Left hindlimb (tissue), 1 donor: ENCODE results near the gene C5orf58.

Experiments
- DNase-seq: peaks from one replicate; pipeline ENCODE4 v3.0.0-alpha.2; 2018

The C5orf58 gene

DNA sequence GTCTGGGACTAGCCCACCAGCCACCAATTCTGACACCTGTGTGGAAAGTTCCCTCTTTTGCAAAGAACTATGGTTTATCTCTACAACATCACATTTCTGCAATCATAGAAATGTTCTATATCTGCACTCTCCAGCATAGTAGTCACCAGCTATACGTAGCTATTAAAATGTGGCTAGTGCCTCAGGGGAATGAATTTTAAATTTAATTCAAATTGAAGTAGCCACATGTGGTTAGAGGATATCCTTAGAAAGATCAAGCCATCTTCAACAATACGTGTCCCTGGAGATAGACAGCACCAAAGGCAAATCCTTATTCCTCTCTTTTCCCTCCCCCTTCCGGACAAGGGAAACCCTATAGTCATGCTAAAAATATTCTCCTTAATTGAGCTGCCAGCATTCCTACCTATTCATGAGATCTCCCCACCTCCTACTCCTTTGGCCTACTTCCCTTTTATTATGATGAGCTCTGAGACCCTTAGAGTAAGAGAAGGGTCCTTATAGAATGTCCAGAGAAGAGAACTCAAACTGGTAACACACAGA lies 53.7 kb downstream of the C5orf58 start:
- DNase-seq = no peak

DNA sequence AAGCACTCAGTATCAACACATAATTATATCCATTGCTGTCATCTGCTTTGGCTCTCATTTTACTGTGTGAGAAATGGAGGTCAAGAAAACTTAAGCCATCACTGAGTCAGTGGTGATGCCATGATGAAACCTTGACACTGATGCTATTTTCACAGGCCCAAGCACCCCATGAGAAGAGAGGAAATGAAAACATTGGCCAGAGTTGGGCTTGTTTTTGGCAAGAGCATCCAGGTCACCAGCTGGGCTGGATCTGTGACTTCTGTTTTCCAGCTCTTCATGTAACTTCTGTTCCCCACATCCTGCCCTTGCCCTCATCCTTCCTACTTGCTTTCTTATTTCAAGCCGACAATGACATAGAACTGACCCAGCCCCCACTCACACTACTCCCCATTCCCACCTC lies 54.7 kb downstream of the C5orf58 start:
- DNase-seq = no peak

DNA sequence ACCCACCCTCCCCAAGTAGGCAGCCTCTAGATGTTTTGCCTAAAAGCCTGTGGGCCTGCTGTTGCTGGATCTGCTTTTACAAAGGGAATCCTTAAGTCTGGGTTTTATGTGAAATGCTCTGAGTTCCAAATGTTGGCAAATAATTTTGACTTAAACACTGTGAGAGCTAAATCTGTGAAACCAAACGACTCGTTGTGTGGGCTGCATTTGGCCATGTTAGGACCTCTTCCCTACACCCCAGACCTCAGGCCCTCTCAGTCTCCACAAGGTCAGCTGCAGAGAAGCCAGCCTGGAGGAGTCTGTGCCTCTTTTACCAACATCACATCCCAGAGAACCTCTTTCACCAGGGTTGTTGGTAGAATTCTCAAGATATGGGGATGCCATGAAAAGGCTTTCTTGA lies 55.4 kb downstream of the C5orf58 start:
- no peak for DNase-seq

DNA sequence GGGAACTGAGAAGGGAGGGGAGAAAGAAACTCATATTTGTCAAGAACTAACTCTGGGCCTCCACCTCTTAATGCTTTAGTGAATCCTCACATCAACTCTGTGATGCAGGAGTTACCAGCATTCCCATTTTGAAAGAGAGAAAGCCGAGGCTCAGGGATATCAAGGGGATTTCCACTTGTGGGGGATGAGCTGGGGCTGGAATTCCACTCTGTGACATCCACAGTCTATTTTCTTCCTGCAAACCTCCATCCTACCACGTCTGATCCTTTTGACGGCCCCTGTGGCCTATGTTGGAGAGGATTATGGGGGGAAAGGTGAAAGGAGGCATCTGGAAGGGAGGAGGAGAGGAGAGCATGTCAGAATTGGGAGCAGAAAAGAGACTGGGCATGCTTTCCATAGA lies 55.8 kb downstream of the C5orf58 start:
- DNase-seq = no peak

DNA sequence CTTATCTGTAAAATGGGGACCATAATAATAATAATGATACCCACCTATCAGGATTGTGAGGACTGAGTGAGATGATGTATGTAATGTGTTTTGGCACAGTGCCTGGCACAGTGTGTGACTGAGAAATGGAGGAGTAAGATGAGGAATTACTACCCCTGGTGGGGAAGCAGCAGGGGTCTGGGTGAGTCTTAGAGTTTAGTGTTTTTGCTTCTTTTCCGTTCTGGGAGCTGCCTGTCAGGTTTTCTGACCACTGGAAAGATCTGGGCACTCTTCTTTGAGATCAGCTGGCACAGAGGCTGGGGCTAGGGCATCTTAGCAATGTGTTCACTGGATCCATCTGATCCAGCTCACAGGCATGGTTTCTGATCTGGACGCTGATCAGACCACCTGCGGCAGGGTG lies 56.3 kb downstream of the C5orf58 start:
- no peak for DNase-seq

DNA sequence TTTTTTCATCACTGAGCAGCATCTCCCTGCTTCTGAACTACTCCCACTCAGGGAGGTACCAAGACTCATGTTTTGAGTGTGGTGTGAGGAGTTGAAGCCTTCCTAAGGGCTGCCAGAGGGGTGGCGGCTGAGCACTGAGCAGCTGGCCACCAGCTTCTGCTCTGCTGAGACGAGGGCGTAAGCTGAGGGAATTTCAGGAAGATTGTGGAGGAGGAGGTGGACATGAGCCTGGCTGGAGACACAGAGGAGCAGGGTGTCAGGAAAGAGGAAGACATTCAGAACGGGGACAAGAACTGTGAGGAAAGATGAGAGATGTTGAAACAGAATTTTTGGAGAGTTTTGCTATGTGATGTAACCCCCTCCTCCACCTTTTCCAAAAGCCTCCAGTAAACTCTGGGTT lies 57.0 kb downstream of the C5orf58 start:
- no peak for DNase-seq

DNA sequence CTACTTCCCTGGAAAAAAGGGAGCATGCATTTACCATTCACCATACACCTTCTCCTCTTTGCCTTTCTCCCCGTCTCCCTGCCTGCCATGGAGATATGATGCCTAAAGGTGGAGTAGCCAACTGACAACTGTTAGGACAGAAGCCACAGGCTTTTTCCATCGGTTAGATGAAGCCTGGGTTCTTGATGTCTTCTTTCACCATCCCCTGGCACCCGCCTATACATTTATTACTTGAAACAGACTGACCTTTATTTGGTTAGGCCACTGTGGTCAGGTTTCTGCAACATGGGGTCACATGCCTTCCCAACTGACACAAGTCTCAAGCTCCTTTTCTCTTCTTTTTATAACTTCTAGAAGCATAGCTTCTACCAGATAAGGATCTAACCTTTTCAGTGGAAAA lies 57.7 kb downstream of the C5orf58 start:
- DNase-seq = no peak

DNA sequence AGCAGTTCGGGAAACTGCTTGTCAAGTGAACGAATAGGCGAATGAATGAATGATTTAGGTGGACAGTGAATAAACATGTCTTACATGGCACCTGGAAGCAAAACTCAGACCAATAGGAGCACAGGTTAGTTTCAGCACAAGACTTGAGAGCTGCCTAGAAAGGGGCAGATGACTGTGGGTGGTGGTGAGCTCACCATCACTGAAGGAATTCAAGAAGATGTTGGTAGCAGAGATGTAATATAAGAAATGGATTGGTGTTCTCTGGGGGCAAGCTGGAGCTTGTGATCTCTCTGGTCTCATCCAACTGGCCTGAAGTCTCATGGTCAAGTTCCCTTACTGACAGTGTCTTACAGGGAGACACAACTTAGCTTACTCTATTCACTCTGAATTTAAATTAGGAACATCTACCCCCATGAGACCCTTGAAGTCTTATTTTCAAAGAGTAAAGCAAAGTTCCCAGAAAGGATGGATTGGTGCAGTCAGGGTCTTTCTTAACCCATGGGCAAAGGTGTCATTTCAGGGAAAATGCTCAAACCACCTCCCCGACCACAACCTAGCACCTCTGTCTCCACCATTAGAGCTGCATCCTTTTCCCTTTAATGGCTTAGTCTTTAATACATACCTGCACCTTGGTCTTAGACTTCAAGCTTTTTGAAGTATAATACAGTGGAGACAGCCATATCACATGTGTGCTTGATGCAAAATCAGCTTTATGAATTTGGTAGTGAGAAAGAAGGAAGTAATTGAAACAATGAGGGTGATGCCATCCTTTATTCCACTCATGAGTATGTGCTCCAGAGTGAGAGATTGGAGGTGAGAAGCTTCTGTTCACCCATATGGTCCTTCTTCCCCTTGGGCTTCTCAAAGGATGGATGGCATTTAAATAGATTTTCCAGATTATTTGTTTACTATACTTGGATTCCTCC lies 59.7 kb downstream of the C5orf58 start:
- no peak for DNase-seq

DNA sequence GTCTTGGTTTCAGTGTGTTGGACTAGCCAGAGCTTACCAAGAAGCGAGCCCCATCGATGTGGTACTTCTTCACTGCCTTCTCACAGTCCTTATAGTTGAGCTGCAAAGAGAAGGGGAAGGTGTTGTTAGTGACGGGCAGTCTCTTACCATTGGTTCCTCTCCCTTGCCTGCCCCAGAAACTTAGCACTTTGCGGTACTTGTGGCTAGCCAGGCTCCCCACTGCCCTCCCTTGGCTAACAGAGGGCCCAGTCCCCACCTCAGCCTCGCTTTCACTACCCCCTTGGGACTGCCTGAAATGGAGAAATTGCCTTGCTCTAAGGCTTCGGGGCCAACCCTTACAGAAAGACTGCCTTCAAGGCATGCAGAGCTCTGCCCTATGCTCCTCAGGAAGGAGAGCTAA lies 60.5 kb downstream of the C5orf58 start:
- DNase-seq = no peak

DNA sequence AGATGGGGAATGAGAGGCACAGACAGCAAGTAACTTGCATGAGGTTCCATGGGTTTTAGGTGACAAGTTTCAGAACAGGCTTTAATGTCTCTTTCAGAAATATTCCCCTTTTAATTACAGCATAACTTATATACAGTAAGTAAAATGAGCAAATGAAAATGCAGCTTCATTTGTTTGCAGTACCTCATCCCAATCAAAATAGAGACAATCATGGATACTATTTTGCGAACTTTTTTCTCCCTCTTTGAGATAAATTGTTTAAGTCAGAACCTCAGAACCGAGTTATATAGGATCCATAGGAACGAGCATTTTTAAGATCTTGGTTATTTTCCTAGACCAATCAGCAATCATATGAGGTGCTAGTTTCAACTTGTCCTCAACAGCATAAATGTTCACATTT lies 61.3 kb downstream of the C5orf58 start:
- DNase-seq = no peak

DNA sequence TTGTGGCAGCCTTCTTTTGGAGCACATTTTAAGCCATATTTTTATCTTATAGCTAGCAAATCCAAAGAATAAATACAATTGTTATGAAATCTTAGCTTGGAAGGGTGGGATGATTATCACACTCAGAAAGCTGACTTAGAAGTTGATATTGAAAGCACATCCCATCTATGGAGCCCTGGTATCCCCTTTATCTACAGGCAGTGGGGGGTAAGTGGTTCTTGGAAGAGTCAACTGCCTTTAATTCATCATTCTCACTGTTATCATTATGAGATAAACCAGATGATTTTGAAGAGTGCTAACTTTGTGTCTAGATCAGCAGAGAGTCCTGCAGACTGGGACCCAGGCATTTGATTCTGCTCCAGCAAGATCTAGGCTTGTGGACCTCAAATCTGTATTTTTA lies 61.8 kb downstream of the C5orf58 start:
- DNase-seq = no peak
